HG03039 (cell line): ENCODE results near the gene TBC1D10A.

Experiments
- ATAC-seq: cut with Tn5 transposase; IDR thresholded peaks from one replicate; pipeline ENCODE4 v1.9.1; 2021; ENCODE audit warnings: mild to moderate bottlenecking, moderate library complexity; ENCODE audit not compliant: unreplicated experiment

Gene TBC1D10A

GRCh38 chr22:30326706-30327362 is at the start of gene TBC1D10A:
TSS of gene TBC1D10A (minus strand) at chr22:30326941. CDS start at chr22:30326881, 60 bp downstream.
- ATAC-seq, result peak; percentile 74

GRCh38 chr22:30375312-30375849 is 48.6 kb upstream of the TBC1D10A start:
- no peak for ATAC-seq

- ATAC-seq, result no peak
Measured at GRCh38 chr22:30373331-30374325, 46.9 kb upstream of the TBC1D10A start.

GRCh38 chr22:30372915-30373314 is 46.2 kb upstream of the TBC1D10A start:
- ATAC-seq, result no peak

GRCh38 chr22:30371981-30372380 is 45.2 kb upstream of the TBC1D10A start:
- ATAC-seq, result no peak

- no peak for ATAC-seq
Measured at GRCh38 chr22:30371321-30371720, 44.6 kb upstream of the TBC1D10A start.

GRCh38 chr22:30370641-30371230 is 44.0 kb upstream of the TBC1D10A start:
- ATAC-seq, result no peak

- no peak for ATAC-seq
Measured at GRCh38 chr22:30368420-30368819, 41.7 kb upstream of the TBC1D10A start.

GRCh38 chr22:30365891-30366290 is 39.1 kb upstream of the TBC1D10A start:
- ATAC-seq, result no peak

GRCh38 chr22:30362651-30363281 is 36.0 kb upstream of the TBC1D10A start:
- no peak for ATAC-seq

GRCh38 chr22:30361916-30362650 is 35.3 kb upstream of the TBC1D10A start:
- no peak for ATAC-seq

- ATAC-seq, result no peak
Measured at GRCh38 chr22:30358541-30358940, 31.8 kb upstream of the TBC1D10A start.

GRCh38 chr22:30357650-30358215 is 31.0 kb upstream of the TBC1D10A start:
- ATAC-seq, result no peak

- no peak for ATAC-seq
Measured at GRCh38 chr22:30357236-30357570, 30.5 kb upstream of the TBC1D10A start.

GRCh38 chr22:30356449-30357235 is 29.9 kb upstream of the TBC1D10A start, which contains the start of the genes CCDC157 and SF3A1:
TSS of gene CCDC157 (plus strand) at chr22:30357007. CDS start at chr22:30366001, 8,994 bp downstream.
TSS of gene SF3A1 (minus strand) at chr22:30356894. CDS start at chr22:30356792, 102 bp downstream.
- peak; percentile 87 for ATAC-seq

GRCh38 chr22:30354644-30355043 is 27.9 kb upstream of the TBC1D10A start:
- no peak for ATAC-seq

- ATAC-seq, result no peak
Measured at GRCh38 chr22:30351226-30351625, 24.5 kb upstream of the TBC1D10A start.

GRCh38 chr22:30348809-30349208 is 22.1 kb upstream of the TBC1D10A start:
- no peak for ATAC-seq

GRCh38 chr22:30348404-30348803 is 21.7 kb upstream of the TBC1D10A start:
- ATAC-seq, result no peak
